Stomach smooth muscle (tissue), 2 donors: Measurements from ENCODE around the gene MIGA1.
"Not testable (repeated sequence)": the region's sequence is repeated elsewhere in the genome, so short reads cannot be mapped to it uniquely, and the experiment has no call there.

ENCODE experiments used
- H3K27ac ChIP-seq: one replicate; pipeline ENCODE4 v1.7.0; 2013; ENCODE audit warnings: mild to moderate bottlenecking, low read length, inconsistent platforms
- H3K27me3 ChIP-seq, 2 donors: one replicate each; pipeline ENCODE4 v1.7.0; 2013; ENCODE audit warnings: low read length in 2 of 2; ENCODE audit not compliant: insufficient read depth in 2 of 2, control insufficient read depth in 1 of 2
- H3K36me3 ChIP-seq, 2 donors: one replicate each; pipeline ENCODE4 v1.7.0; 2013; ENCODE audit warnings: low read length in 2 of 2; ENCODE audit not compliant: control insufficient read depth in 2 of 2, insufficient read depth in 2 of 2
- H3K4me1 ChIP-seq: one replicate; pipeline ENCODE4 v1.7.0; 2013; ENCODE audit warnings: low read length; ENCODE audit not compliant: control insufficient read depth, insufficient read depth
- H3K4me3 ChIP-seq, 2 donors: one replicate each; pipeline ENCODE4 v1.7.0; 2013; ENCODE audit warnings: low read length in 2 of 2
- H3K9ac ChIP-seq, 2 donors: one replicate each; pipeline ENCODE4 v1.7.0; 2013; ENCODE audit warnings: low read length in 2 of 2, mild to moderate bottlenecking in 1 of 2
- H3K9me3 ChIP-seq, 2 donors: one replicate each; pipeline ENCODE4 v1.7.0; 2013; ENCODE audit warnings: low read length in 2 of 2; ENCODE audit not compliant: control insufficient read depth in 2 of 2
- donor health status: healthy.
- donor health status: Pancreatic carcinoma.

Gene MIGA1

DNA sequence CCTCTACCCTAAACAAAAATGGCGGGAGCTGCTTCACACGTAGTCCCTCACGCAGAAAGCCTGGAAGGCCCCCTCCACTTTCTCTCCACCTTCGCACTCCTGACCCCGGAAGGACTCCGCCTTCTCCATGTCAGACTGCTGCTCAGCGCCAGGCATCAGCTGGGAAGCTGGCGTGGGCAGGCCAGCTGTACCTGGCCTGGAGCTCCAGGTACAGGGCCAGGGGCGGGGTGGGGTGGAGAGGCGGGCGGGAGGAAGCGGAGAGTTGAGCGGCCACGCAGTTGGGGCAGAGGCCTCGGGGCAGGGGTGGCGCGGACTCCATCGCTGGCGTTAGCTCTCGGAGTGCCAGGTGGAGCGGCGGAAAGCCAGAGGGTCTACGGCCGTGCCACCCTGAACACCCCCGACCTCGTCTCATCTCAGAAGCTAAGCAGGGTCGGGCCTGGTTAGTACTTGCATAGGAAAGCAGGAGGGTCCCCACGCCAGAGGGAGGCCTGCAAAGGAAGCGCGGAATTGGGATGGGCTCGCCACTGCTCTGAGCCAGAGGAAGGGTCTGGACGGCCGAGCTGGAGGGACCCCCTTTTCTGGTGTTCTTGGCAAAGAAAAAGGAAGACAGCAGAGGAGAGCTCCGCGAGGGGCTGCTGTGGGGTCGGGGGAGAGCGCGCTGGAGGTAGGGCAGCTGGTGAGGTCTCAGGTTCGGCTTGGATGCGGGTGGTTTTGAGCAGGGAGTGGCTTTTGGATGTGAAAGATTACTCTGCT, at the start of gene MIGA1:
MIGA1 (plus strand) TSS at position 121 of the 753 bp plus-strand sequence. CDS start 3,604 bp downstream, outside the sequence.
- no peaks in the 10 kb centered on the region for H3K4me1 ChIP-seq
- H3K4me3 ChIP-seq, result peak within 1 kb of the TSS; percentile 96
- peaks cover 3 to 8% of the 10 kb centered on the region in 2 donors for H3K36me3 ChIP-seq
- peak within 1 kb of the TSS; percentile 75 to 81 for H3K9ac ChIP-seq
- no peaks in the 10 kb centered on the region for H3K9me3 ChIP-seq
- no peaks in the 10 kb centered on the region for H3K27me3 ChIP-seq
- peak within 1 kb of the TSS; percentile 37 for H3K27ac ChIP-seq

DNA sequence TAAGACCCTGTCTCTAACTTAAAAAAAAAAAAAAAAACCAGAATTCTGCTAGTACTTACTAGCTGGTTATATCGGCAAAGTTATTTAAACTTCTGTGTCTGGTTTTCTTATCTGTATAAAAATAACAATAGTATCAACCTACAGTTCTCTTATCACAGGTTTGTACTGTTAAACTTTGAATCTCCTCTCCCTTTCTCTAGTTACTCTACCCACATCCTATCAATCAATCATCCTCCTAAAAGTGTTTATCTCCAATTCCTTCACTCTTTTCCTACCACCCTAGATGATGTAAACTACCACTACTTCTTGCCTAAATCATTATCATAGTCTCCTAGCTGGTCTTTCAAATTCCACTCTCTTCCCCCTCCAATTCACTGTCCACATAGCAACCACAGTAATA, 47.4 kb upstream of the MIGA1 start:
- Histone ChIP-seq H3K27ac (no peak overlapping the region), H3K4me3 (no peak overlapping the region), H3K9me3 (no peaks in the 10 kb centered on the region), H3K27me3 (no peaks in the 10 kb centered on the region), H3K4me1 (no peaks in the 10 kb centered on the region), H3K36me3 (peaks cover 3 to 13% of the 10 kb centered on the region in 2 donors), H3K9ac (no peak overlapping the region)

DNA sequence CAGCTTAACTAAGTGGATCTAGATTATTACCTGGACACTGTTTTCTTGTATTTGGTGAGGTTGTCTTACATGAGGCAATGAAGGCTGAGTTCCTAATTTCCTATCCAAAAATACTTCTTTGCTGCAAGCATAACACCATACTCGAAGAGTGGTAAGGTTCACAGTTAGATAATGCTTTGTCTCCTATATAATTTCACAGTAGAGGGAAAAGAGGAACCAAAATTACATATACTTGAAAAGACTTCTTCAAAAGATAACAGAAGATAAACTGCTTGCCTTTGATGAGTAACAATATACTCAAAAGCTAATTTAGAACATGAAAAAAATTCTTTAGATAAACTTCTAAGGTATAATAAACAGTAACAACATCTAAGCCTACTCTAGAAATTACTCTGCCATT, 40.2 kb upstream of the MIGA1 start:
- Histone ChIP-seq H3K27me3 (no peaks in the 10 kb centered on the region), H3K36me3 (peaks cover 3 to 6% of the 10 kb centered on the region in 2 donors), H3K9me3 (no peaks in the 10 kb centered on the region), H3K4me1 (no peaks in the 10 kb centered on the region), H3K4me3 (no peak overlapping the region), H3K27ac (no peak overlapping the region), H3K9ac (no peak overlapping the region)

- no peaks in the 10 kb centered on the region for H3K9me3 ChIP-seq
- no peaks in the 10 kb centered on the region for H3K27me3 ChIP-seq
- H3K9ac ChIP-seq, result no peak overlapping the region
- no peak overlapping the region for H3K4me3 ChIP-seq
- peaks cover 3% of the 10 kb centered on the region for H3K4me1 ChIP-seq
- no peak overlapping the region for H3K27ac ChIP-seq
- H3K36me3 ChIP-seq, result peaks cover 3% of the 10 kb centered on the region in 2 donors
Observed at GRCh38 chr1:77741316-77741715, 38.1 kb upstream of the MIGA1 start.

GRCh38 chr1:77742011-77742555, 37.4 kb upstream of the MIGA1 start:
- Histone ChIP-seq H3K9me3 (no peaks in the 10 kb centered on the region), H3K4me1 (peaks cover 3% of the 10 kb centered on the region), H3K27ac (no peak overlapping the region), H3K9ac (no peak overlapping the region), H3K36me3 (peaks cover 3% of the 10 kb centered on the region in 2 donors), H3K4me3 (no peak overlapping the region), H3K27me3 (no peaks in the 10 kb centered on the region)

- Histone ChIP-seq H3K27me3 (no peaks in the 10 kb centered on the region), H3K4me1 (peaks cover 3% of the 10 kb centered on the region), H3K4me3 (no peak overlapping the region)
Observed at GRCh38 chr1:77744576-77744975, 34.9 kb upstream of the MIGA1 start.

GRCh38 chr1:77749489-77749888, 30.0 kb upstream of the MIGA1 start:
- not testable (repeated sequence) for H3K4me3 ChIP-seq, H3K9ac ChIP-seq, H3K9me3 ChIP-seq, H3K27me3 ChIP-seq, H3K36me3 ChIP-seq, H3K4me1 ChIP-seq, H3K27ac ChIP-seq

More at GRCh38 chr1:77744576-77744975, 34.9 kb upstream of the MIGA1 start:
- Histone ChIP-seq H3K27ac (no peak overlapping the region), H3K9me3 (no peaks in the 10 kb centered on the region), H3K36me3 (peaks cover 3% of the 10 kb centered on the region in 2 donors), H3K9ac (no peak overlapping the region)

DNA sequence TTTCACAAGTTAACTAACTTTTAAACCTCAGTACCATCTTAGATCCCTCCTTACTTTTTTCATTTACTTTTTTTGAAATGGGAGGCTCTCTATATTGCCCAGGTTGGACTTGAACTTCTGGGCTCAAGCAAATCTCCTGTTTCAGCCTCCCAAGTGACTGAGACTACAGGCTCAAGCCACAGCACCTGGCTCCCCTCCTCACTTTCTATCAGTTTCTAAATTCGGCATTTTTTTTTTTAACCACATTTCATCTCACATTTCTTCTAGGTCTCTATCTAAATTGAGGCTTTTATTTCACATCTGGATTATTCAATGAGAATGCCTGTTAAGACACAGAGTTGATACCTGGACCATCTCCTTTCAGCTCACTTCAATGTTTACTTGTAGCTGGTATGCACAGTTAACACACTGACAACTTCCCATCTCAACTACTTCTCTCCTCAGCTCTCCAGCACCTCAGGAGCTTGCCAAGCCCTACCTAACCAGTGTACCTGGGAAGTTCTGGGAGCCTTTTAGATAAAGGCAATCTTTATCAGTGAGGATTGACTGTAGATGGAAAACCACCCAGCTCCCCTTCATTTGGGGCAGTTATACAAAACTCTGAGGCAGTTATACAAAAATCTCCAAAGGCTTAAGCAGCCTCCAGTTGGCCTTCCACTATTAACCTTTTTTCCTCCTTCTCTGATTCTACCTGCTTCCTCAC, 23.2 kb upstream of the MIGA1 start:
- Histone ChIP-seq H3K4me3 (no peak overlapping the region), H3K27ac (no peak overlapping the region), H3K9ac (no peak overlapping the region), H3K4me1 (no peaks in the 10 kb centered on the region), H3K27me3 (no peaks in the 10 kb centered on the region), H3K9me3 (no peaks in the 10 kb centered on the region), H3K36me3 (no peaks in the 10 kb centered on the region)

DNA sequence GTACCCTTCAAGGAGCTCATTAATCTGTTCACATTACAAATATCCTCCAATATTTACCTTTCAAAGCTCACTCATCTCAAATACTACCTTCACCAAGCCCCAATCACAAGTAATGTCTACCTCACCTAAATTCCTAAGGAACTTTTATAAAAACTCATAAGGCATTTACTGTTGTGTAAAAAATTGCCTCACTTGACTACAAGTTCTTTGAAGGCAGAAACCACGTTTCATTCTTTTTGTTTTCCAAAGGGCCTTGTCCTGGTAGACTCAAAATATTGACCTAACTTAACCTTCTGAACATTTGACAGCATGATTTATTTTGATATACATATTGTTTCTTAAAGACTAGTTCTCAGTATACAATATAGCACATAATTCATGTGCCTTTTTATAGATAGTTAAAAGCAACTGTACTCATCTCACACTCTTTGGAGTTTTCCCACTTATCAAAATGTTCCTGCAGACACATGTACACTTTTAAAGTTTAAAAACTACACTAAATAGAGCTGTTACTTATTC, 22.3 kb upstream of the MIGA1 start:
- Histone ChIP-seq H3K27ac (no peak overlapping the region), H3K36me3 (no peaks in the 10 kb centered on the region), H3K27me3 (no peaks in the 10 kb centered on the region), H3K9ac (no peak overlapping the region), H3K9me3 (no peaks in the 10 kb centered on the region), H3K4me1 (no peaks in the 10 kb centered on the region), H3K4me3 (no peak overlapping the region)

DNA sequence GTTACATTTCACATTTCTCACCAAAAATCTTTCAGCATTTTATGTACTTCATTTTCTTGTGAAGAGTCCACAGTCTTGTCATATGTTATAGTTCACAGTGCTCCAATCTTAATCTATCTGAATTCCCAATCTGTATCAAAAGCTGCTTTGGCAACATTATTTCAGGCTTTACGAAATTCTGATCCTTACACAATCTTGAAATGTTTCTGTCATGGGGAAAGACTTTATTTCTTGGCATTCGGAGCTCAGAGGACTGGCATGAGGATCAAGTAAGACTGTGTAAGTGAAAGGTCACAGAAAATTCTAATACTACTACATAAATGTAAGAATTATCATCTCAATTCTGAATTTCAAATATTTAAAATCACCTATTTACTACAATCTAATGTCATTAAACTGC, 21.8 kb upstream of the MIGA1 start:
- Histone ChIP-seq H3K27me3 (no peaks in the 10 kb centered on the region), H3K4me1 (no peaks in the 10 kb centered on the region), H3K36me3 (no peaks in the 10 kb centered on the region), H3K27ac (no peak overlapping the region), H3K9ac (no peak overlapping the region), H3K9me3 (no peaks in the 10 kb centered on the region), H3K4me3 (no peak overlapping the region)
